HepG2 (cell line): ENCODE measurements around the gene SLC39A2. TPM values are rescaled to one million over a fixed set of nuclear protein-coding genes. Genes with fewer than 3 reads are reported as not detected.

Experiments
- ETV6 ChIP-seq: sonication (generic); formaldehyde crosslinking; conservative IDR thresholded peaks from 2 replicates; pipeline ENCODE4 v1.4.0; 2020; ENCODE audit warnings: missing genetic modification reagents
- FOXP1 ChIP-seq, 2 experiments: fragments of 450-650 bp in 1 of 2; IDR thresholded peaks; 2 replicates each; pipeline ENCODE4 v1.6.1; 2017 to 2018; ENCODE audit warnings: antibody characterized with exemption in 1 of 2
- HMG20B ChIP-seq: conservative IDR thresholded peaks from 2 replicates; pipeline ENCODE4 v1.6.1; 2016; ENCODE audit warnings: missing genetic modification reagents, missing compliant biosample characterization
- NFE2L1 ChIP-seq: sonication (generic); formaldehyde crosslinking; IDR thresholded peaks from 2 replicates; pipeline ENCODE4 v1.4.0; 2020; ENCODE audit warnings: missing genetic modification reagents, mild to moderate bottlenecking, borderline replicate concordance
- RORA ChIP-seq: sonication (generic); formaldehyde crosslinking; IDR thresholded peaks from 2 replicates; pipeline ENCODE4 v1.5.0; 2020; ENCODE audit warnings: mild to moderate bottlenecking, missing genetic modification reagents, moderate library complexity
- STAG1 ChIP-seq: sonication (generic); formaldehyde crosslinking; IDR thresholded peaks from 2 replicates; pipeline ENCODE4 v1.4.0; 2020; ENCODE audit warnings: missing genetic modification reagents
- ZNF713 ChIP-seq: sonication (generic); formaldehyde crosslinking; IDR thresholded peaks from 2 replicates; pipeline ENCODE4 v1.4.0; 2020; ENCODE audit warnings: mild to moderate bottlenecking, missing genetic modification reagents
- ZZZ3 ChIP-seq: sonication (generic); formaldehyde crosslinking; IDR thresholded peaks from 2 replicates; pipeline ENCODE4 v1.4.0; 2020; ENCODE audit warnings: missing genetic modification reagents, mild to moderate bottlenecking, borderline replicate concordance
- polyA plus RNA-seq, 8 experiments: library from polyadenylated mRNA; depleted of rRNA in 3 of 8; stranded (reverse) in 7 of 8; unstranded in 1 of 8; fragments of >200 nt; fragmentation: Illumina TruSeq in 4 of 8; extraction: Trizol in 4 of 8; gene quantifications; 2 replicates each; pipeline versions ENCODE4 v1.2.1 to v1.2.3, GENCODE V29; 2011 to 2016; ENCODE audit warnings: low read depth in 4 of 8, missing spikeins in 1 of 8, mixed read lengths in 1 of 8; ENCODE audit not compliant: insufficient read depth in 1 of 8
- total RNA-seq, 5 experiments: library from RNA; depleted of rRNA; stranded (reverse); fragments of >200 nt; fragmentation: Illumina TruSeq; extraction: Trizol; gene quantifications; 2 replicates each; pipeline ENCODE4 v1.2.3, GENCODE V29; 2016; ENCODE audit warnings: low read depth in 1 of 5
- TF ChIP-seq, protein P1 (sequence below): sonication (generic); formaldehyde crosslinking; IDR thresholded peaks from 2 replicates; pipeline ENCODE4 v1.8.0; 2022; ENCODE audit warnings: missing genetic modification reagents, mild to moderate bottlenecking, borderline replicate concordance
- TF ChIP-seq, protein P2 (sequence below): sonication (generic); formaldehyde crosslinking; IDR thresholded peaks from 2 replicates; pipeline ENCODE4 v1.4.0; 2020; ENCODE audit warnings: mild to moderate bottlenecking, missing genetic modification reagents
- TF ChIP-seq, protein P3 (sequence below): sonication (generic); formaldehyde crosslinking; IDR thresholded peaks from 2 replicates; pipeline ENCODE4 v1.4.0; 2020; ENCODE audit warnings: missing genetic modification reagents
- TF ChIP-seq, protein P4 (sequence below): sonication (generic); formaldehyde crosslinking; conservative IDR thresholded peaks from 2 replicates; pipeline ENCODE4 v1.4.0; 2020; ENCODE audit warnings: missing genetic modification reagents
- TF ChIP-seq, protein P5 (sequence below): sonication (generic); formaldehyde crosslinking; IDR thresholded peaks from one replicate; pipeline ENCODE4 v1.5.1; 2020; ENCODE audit warnings: mild to moderate bottlenecking, missing genetic modification reagents; ENCODE audit errors: not compliant biosample characterization

SLC39A2 gene
- total and polyA plus RNA-seq, 2 of the 13 experiments (the other 11 are each of a cell fraction or from before 2014, with no cell fraction given) = 0.08 to 0.11 TPM

DNA sequence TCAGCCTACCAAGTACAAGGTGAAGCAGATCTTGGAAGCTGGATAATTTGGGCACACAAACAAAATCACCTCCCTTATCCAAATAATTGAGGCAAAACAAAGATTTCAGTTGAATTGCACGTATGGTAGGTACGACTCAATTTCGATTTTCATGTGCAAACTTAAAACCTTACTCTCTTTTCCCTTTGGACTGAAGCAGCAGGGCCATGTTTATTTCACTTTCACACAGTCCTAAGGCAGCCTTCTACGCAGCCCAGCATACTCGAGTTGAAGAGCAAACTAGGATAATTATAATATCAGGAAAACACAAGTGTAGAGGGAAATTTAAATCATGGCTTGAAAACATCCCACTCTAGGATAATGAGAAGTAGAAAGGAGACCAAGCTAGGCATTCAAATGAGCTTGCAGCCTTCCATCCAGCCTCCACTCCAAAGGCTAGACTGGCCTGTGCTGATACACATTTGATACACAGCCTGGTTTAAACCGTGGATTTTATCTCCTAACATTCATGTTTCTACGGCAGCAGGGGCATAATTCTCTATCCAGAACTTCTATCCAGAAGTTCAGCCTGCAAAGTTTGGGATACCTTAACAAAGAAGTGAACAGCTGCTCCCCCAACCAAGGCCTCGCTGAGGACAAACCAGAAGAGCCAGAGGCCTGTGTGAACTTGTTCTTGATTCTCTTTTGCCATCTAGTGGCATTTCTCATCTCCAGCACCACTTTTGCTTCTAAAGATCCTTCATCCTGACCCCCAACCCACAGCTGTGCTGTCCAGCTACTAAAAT, 40.7 kb downstream of the SLC39A2 start (continued):
- TF ChIP-seq, protein P1, sequence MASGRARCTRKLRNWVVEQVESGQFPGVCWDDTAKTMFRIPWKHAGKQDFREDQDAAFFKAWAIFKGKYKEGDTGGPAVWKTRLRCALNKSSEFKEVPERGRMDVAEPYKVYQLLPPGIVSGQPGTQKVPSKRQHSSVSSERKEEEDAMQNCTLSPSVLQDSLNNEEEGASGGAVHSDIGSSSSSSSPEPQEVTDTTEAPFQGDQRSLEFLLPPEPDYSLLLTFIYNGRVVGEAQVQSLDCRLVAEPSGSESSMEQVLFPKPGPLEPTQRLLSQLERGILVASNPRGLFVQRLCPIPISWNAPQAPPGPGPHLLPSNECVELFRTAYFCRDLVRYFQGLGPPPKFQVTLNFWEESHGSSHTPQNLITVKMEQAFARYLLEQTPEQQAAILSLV = no peak
- TF ChIP-seq NFE2L1 (CRISPR knock-in tag) = no peak
- no peak for TF ChIP-seq FOXP1 (IDR thresholded peaks at IDR 0.05)
- no peak for TF ChIP-seq FOXP1 (CRISPR knock-in tag; IDR thresholded peaks at IDR 0.05)
- TF ChIP-seq STAG1 (CRISPR knock-in tag) = peak; percentile 91
- no peak for TF ChIP-seq HMG20B
- TF ChIP-seq, protein P2, sequence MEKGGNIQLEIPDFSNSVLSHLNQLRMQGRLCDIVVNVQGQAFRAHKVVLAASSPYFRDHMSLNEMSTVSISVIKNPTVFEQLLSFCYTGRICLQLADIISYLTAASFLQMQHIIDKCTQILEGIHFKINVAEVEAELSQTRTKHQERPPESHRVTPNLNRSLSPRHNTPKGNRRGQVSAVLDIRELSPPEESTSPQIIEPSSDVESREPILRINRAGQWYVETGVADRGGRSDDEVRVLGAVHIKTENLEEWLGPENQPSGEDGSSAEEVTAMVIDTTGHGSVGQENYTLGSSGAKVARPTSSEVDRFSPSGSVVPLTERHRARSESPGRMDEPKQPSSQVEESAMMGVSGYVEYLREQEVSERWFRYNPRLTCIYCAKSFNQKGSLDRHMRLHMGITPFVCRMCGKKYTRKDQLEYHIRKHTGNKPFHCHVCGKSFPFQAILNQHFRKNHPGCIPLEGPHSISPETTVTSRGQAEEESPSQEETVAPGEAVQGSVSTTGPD (CRISPR knock-in tag) = 0 out of 2 replicates have a peak, but pooled peaks have one; percentile 26
- TF ChIP-seq ZZZ3 = no peak
- TF ChIP-seq, protein P3, sequence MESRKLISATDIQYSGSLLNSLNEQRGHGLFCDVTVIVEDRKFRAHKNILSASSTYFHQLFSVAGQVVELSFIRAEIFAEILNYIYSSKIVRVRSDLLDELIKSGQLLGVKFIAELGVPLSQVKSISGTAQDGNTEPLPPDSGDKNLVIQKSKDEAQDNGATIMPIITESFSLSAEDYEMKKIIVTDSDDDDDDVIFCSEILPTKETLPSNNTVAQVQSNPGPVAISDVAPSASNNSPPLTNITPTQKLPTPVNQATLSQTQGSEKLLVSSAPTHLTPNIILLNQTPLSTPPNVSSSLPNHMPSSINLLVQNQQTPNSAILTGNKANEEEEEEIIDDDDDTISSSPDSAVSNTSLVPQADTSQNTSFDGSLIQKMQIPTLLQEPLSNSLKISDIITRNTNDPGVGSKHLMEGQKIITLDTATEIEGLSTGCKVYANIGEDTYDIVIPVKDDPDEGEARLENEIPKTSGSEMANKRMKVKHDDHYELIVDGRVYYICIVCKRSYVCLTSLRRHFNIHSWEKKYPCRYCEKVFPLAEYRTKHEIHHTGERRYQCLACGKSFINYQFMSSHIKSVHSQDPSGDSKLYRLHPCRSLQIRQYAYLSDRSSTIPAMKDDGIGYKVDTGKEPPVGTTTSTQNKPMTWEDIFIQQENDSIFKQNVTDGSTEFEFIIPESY = no peak
- TF ChIP-seq, protein P4, sequence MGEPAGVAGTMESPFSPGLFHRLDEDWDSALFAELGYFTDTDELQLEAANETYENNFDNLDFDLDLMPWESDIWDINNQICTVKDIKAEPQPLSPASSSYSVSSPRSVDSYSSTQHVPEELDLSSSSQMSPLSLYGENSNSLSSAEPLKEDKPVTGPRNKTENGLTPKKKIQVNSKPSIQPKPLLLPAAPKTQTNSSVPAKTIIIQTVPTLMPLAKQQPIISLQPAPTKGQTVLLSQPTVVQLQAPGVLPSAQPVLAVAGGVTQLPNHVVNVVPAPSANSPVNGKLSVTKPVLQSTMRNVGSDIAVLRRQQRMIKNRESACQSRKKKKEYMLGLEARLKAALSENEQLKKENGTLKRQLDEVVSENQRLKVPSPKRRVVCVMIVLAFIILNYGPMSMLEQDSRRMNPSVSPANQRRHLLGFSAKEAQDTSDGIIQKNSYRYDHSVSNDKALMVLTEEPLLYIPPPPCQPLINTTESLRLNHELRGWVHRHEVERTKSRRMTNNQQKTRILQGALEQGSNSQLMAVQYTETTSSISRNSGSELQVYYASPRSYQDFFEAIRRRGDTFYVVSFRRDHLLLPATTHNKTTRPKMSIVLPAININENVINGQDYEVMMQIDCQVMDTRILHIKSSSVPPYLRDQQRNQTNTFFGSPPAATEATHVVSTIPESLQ (CRISPR knock-in tag) = peak; percentile 46; the same call in 1 of the 2 replicates
- TF ChIP-seq, protein P5, sequence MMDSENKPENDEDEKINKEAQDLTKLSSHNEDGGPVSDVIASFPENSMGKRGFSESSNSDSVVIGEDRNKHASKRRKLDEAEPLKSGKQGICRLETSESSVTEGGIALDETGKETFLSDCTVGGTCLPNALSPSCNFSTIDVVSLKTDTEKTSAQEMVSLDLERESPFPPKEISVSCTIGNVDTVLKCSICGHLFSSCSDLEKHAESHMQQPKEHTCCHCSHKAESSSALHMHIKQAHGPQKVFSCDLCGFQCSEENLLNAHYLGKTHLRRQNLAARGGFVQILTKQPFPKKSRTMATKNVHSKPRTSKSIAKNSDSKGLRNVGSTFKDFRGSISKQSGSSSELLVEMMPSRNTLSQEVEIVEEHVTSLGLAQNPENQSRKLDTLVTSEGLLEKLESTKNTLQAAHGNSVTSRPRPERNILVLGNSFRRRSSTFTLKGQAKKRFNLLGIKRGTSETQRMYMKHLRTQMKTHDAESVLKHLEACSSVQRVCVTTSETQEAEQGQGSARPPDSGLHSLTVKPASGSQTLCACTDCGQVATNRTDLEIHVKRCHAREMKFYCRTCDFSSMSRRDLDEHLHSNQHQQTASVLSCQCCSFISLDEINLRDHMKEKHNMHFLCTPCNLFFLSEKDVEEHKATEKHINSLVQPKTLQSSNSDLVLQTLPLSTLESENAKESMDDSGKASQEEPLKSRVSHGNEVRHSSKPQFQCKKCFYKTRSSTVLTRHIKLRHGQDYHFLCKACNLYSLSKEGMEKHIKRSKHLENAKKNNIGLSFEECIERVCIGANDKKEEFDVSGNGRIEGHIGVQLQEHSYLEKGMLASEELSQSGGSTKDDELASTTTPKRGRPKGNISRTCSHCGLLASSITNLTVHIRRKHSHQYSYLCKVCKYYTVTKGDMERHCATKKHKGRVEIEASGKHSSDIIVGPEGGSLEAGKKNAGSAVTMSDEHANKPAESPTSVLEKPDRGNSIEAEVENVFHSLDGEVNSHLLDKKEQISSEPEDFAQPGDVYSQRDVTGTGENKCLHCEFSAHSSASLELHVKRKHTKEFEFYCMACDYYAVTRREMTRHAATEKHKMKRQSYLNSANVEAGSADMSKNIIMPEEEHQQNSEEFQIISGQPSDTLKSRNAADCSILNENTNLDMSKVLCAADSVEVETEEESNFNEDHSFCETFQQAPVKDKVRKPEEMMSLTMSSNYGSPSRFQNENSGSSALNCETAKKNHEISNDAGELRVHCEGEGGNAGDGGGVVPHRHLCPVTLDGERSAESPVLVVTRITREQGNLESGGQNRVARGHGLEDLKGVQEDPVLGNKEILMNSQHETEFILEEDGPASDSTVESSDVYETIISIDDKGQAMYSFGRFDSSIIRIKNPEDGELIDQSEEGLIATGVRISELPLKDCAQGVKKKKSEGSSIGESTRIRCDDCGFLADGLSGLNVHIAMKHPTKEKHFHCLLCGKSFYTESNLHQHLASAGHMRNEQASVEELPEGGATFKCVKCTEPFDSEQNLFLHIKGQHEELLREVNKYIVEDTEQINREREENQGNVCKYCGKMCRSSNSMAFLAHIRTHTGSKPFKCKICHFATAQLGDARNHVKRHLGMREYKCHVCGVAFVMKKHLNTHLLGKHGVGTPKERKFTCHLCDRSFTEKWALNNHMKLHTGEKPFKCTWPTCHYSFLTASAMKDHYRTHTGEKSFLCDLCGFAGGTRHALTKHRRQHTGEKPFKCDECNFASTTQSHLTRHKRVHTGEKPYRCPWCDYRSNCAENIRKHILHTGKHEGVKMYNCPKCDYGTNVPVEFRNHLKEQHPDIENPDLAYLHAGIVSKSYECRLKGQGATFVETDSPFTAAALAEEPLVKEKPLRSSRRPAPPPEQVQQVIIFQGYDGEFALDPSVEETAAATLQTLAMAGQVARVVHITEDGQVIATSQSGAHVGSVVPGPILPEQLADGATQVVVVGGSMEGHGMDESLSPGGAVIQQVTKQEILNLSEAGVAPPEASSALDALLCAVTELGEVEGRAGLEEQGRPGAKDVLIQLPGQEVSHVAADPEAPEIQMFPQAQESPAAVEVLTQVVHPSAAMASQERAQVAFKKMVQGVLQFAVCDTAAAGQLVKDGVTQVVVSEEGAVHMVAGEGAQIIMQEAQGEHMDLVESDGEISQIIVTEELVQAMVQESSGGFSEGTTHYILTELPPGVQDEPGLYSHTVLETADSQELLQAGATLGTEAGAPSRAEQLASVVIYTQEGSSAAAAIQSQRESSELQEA (CRISPR knock-in tag) = no peak
- TF ChIP-seq ETV6 (CRISPR knock-in tag) = no peak
- no peak for TF ChIP-seq ZNF713 (CRISPR knock-in tag)
- no peak for TF ChIP-seq RORA
